Liver (tissue), 9 donors: ENCODE data around the gene ATP5MC3. TPM values are rescaled to one million over a fixed set of nuclear protein-coding genes. Genes with fewer than 3 reads are reported as not detected.

Source experiments
- DNase-seq: peaks from one replicate; pipeline ENCODE4 v3.0.0-alpha.2; 2017; ENCODE audit warnings: low spot score
- H3K27ac ChIP-seq, 2 donors: one replicate each; pipeline ENCODE4 v1.7.0; 2013; ENCODE audit warnings: inconsistent platforms in 2 of 2, low read length in 2 of 2, control low read depth in 1 of 2, low read depth in 1 of 2, mild to moderate bottlenecking in 1 of 2
- H3K27me3 ChIP-seq, 4 donors: one replicate each; pipeline versions ENCODE4 v1.6.1 to v1.7.0; 2013; ENCODE audit warnings: low read length in 3 of 4, inconsistent platforms in 1 of 4, mild to moderate bottlenecking in 1 of 4, moderate library complexity in 1 of 4; ENCODE audit not compliant: control insufficient read depth in 4 of 4, insufficient read depth in 4 of 4
- H3K36me3 ChIP-seq, 4 donors: one replicate each; pipeline versions ENCODE4 v1.6.1 to v1.7.0; 2013; ENCODE audit warnings: low read length in 3 of 4, mild to moderate bottlenecking in 3 of 4, low read depth in 1 of 4, moderate library complexity in 1 of 4; ENCODE audit not compliant: control insufficient read depth in 4 of 4, insufficient read depth in 3 of 4
- H3K4me1 ChIP-seq, 4 donors: one replicate each; pipeline versions ENCODE4 v1.6.1 to v1.7.0; 2013; ENCODE audit warnings: low read length in 3 of 4, mild to moderate bottlenecking in 3 of 4, moderate library complexity in 1 of 4; ENCODE audit not compliant: control insufficient read depth in 4 of 4, insufficient read depth in 4 of 4
- H3K4me3 ChIP-seq, 3 donors: one replicate each; pipeline versions ENCODE4 v1.6.1 to v1.7.0; 2013; ENCODE audit warnings: low read length in 3 of 3, control low read depth in 1 of 3, low read depth in 1 of 3, mild to moderate bottlenecking in 1 of 3
- H3K9ac ChIP-seq, 2 donors: one replicate each; pipeline ENCODE4 v1.7.0; 2013; ENCODE audit warnings: low read length in 2 of 2, mild to moderate bottlenecking in 2 of 2, moderate library complexity in 2 of 2, control low read depth in 1 of 2, low read depth in 1 of 2
- H3K9me3 ChIP-seq, 4 donors: one replicate each; pipeline versions ENCODE4 v1.6.1 to v1.7.0; 2013; ENCODE audit warnings: low read length in 3 of 4; ENCODE audit not compliant: control insufficient read depth in 4 of 4
- ATF3 ChIP-seq: IDR thresholded peaks from 2 replicates; pipeline ENCODE4 v1.6.1; 2016; ENCODE audit warnings: antibody characterized with exemption
- CTCF ChIP-seq: fragments of 150-350 bp; IDR thresholded peaks from 2 replicates; pipeline ENCODE4 v1.5.1; 2017; ENCODE audit warnings: improper control_type of control experiment, low read depth, low read length; ENCODE audit not compliant: missing input control
- EGR1 ChIP-seq, 2 donors: IDR thresholded peaks; 2 replicates each; pipeline ENCODE4 v1.6.1; 2016 to 2018; ENCODE audit warnings: antibody characterized with exemption in 2 of 2, low read depth in 2 of 2
- FOXA1 ChIP-seq: IDR thresholded peaks from 2 replicates; pipeline ENCODE4 v1.6.1; 2016; ENCODE audit warnings: antibody characterized with exemption
- FOXA2 ChIP-seq: IDR thresholded peaks from 2 replicates; pipeline ENCODE4 v1.6.1; 2016; ENCODE audit warnings: antibody characterized with exemption
- GABPA ChIP-seq, 2 donors: IDR thresholded peaks in 1 of 2; conservative IDR thresholded peaks in 1 of 2; 2 replicates each; pipeline ENCODE4 v1.6.1; 2016; ENCODE audit warnings: antibody characterized with exemption in 2 of 2, mild to moderate bottlenecking in 1 of 2, moderate library complexity in 1 of 2
- HNF4A ChIP-seq, 2 donors: conservative IDR thresholded peaks; 2 replicates each; pipeline ENCODE4 v1.6.1; 2016; ENCODE audit warnings: antibody characterized with exemption in 2 of 2, mild to moderate bottlenecking in 2 of 2
- HNF4G ChIP-seq: IDR thresholded peaks from 2 replicates; pipeline ENCODE4 v1.6.1; 2016; ENCODE audit warnings: antibody characterized with exemption
- JUND ChIP-seq, 2 donors: IDR thresholded peaks; 2 replicates each; pipeline ENCODE4 v1.6.1; 2016; ENCODE audit warnings: antibody characterized with exemption in 2 of 2
- MAX ChIP-seq: IDR thresholded peaks from 2 replicates; pipeline ENCODE4 v1.6.1; 2016; ENCODE audit warnings: antibody characterized with exemption
- NR2F2 ChIP-seq: IDR thresholded peaks from 2 replicates; pipeline ENCODE4 v1.6.1; 2016; ENCODE audit warnings: antibody characterized with exemption
- RAD21 ChIP-seq, 2 donors: IDR thresholded peaks; 2 replicates each; pipeline ENCODE4 v1.6.1; 2016; ENCODE audit warnings: antibody characterized with exemption in 2 of 2, mild to moderate bottlenecking in 2 of 2
- REST ChIP-seq: IDR thresholded peaks from 2 replicates; pipeline ENCODE4 v1.6.1; 2016; ENCODE audit warnings: antibody characterized with exemption, mild to moderate bottlenecking
- RXRA ChIP-seq, 2 donors: IDR thresholded peaks; 2 replicates each; pipeline ENCODE4 v1.6.1; 2017 to 2018; ENCODE audit warnings: antibody characterized with exemption in 2 of 2, mild to moderate bottlenecking in 1 of 2
- SP1 ChIP-seq: IDR thresholded peaks from 2 replicates; pipeline ENCODE4 v1.6.1; 2018; ENCODE audit warnings: antibody characterized with exemption, mild to moderate bottlenecking
- TAF1 ChIP-seq: conservative IDR thresholded peaks from 2 replicates; pipeline ENCODE4 v1.6.1; 2016; ENCODE audit warnings: antibody characterized with exemption, mild to moderate bottlenecking
- YY1 ChIP-seq: IDR thresholded peaks from 2 replicates; pipeline ENCODE4 v1.6.1; 2016; ENCODE audit warnings: antibody characterized with exemption, mild to moderate bottlenecking
- ZBTB33 ChIP-seq: IDR thresholded peaks from 2 replicates; pipeline ENCODE4 v1.6.1; 2016; ENCODE audit warnings: antibody characterized with exemption
- WGBS: extraction: QIAGEN DNeasy Blood & Tissue Kit; methylation state at CpG from one replicate; pipeline ENCODE4 v1.1.7; 2013; 5-methylcytosine and 5-hydroxymethylcytosine counted together
- polyA plus RNA-seq, 2 donors: library from polyadenylated mRNA; stranded (reverse) in 1 of 2; unstranded in 1 of 2; fragments of 200-250 nt in 1 of 2; fragments of >200 nt in 1 of 2; fragmentation: Nextera tagmentation in 1 of 2; extraction: Ambion mirVana in 1 of 2; gene quantifications; one replicate each; pipeline versions ENCODE4 v1.2.1 to v1.2.3, GENCODE V29; 2013 to 2015
- total RNA-seq, 2 donors: library from RNA; depleted of rRNA; stranded (reverse); fragments of >200 nt; gene quantifications; one replicate each; pipeline ENCODE4 v1.2.3, GENCODE V29; 2014
- donor health status: healthy.
- donor health status: healthy.
- donor health status: healthy.
- donor health status: healthy.
- donor health status: healthy.

Gene ATP5MC3
- total and polyA plus RNA-seq, 4 donors: 95.2 to 403 (median 227) TPM

GRCh38 chr2:175164235-175164634 lies 17.3 kb downstream of the ATP5MC3 start:
- no peak overlapping the region for H3K27ac ChIP-seq
- H3K27me3 ChIP-seq: no peaks in the 10 kb centered on the region
- H3K4me3 ChIP-seq: no peak overlapping the region
- 98% methylated on average over 8 of the region's 8 CpGs for WGBS
- H3K9ac ChIP-seq: no peak overlapping the region
- no peaks in the 10 kb centered on the region for H3K9me3 ChIP-seq
- no peak for DNase-seq
- no peak for TF ChIP-seq SP1
- no peak for TF ChIP-seq JUND (IDR thresholded peaks at IDR 0.05)
- no peak for TF ChIP-seq GABPA (IDR thresholded peaks at IDR 0.05 in 1 of 2, conservative IDR thresholded peaks at IDR 0.05 in 1 of 2)
- TF ChIP-seq EGR1 (IDR thresholded peaks at IDR 0.05; ENCODE audit: low read depth in 2 of 2): no peak
- TF ChIP-seq ATF3: no peak
- TF ChIP-seq NR2F2: no peak
- no peak for TF ChIP-seq MAX
- TF ChIP-seq HNF4A (conservative IDR thresholded peaks at IDR 0.05): no peak
- no peak for TF ChIP-seq ZBTB33
- TF ChIP-seq HNF4G: no peak
- no peak for TF ChIP-seq YY1
- TF ChIP-seq TAF1: no peak
- no peak for TF ChIP-seq REST
- TF ChIP-seq RAD21 (IDR thresholded peaks at IDR 0.05): no peak
- no peak for TF ChIP-seq CTCF
- no peak for TF ChIP-seq FOXA2
- no peak for TF ChIP-seq RXRA (IDR thresholded peaks at IDR 0.05)
- no peak for TF ChIP-seq FOXA1
- peaks cover 3 to 15% (median 7%) of the 10 kb centered on the region in 4 donors for H3K4me1 ChIP-seq
- H3K36me3 ChIP-seq: no peaks in the 10 kb centered on the region

GRCh38 chr2:175158894-175159293 lies 22.6 kb downstream of the ATP5MC3 start:
- 98% methylated on average over 4 of the region's 4 CpGs for WGBS
- DNase-seq: no peak
- Histone ChIP-seq H3K27me3 (no peaks in the 10 kb centered on the region), H3K4me1 (no peaks in the 10 kb centered on the region), H3K27ac (no peak overlapping the region), H3K9me3 (no peaks in the 10 kb centered on the region), H3K36me3 (peaks cover 0 to 2% (median 0%) of the 10 kb centered on the region in 4 donors), H3K4me3 (no peak overlapping the region), H3K9ac (no peak overlapping the region)
- no peak for TF ChIP-seq MAX
- TF ChIP-seq JUND (IDR thresholded peaks at IDR 0.05): no peak
- no peak for TF ChIP-seq HNF4A (conservative IDR thresholded peaks at IDR 0.05)
- TF ChIP-seq CTCF: no peak
- no peak for TF ChIP-seq NR2F2
- no peak for TF ChIP-seq RXRA (IDR thresholded peaks at IDR 0.05)
- no peak for TF ChIP-seq FOXA2
- no peak for TF ChIP-seq RAD21 (IDR thresholded peaks at IDR 0.05)
- no peak for TF ChIP-seq EGR1 (IDR thresholded peaks at IDR 0.05; ENCODE audit: low read depth in 2 of 2)
- TF ChIP-seq FOXA1: no peak
- no peak for TF ChIP-seq HNF4G
- TF ChIP-seq SP1: no peak
- TF ChIP-seq GABPA (IDR thresholded peaks at IDR 0.05 in 1 of 2, conservative IDR thresholded peaks at IDR 0.05 in 1 of 2): no peak
